ENCODE measurements around the gene DTNA.

The DTNA gene

GRCh38 chr18:34866310-34866709 is 156.2 kb downstream of the DTNA start:
- Histone ChIP-seq H3K9me3 (ENCODE audit: severe bottlenecking) (no peaks in the 10 kb centered on the region), H3K27ac (no peak overlapping the region), H3K27me3 (ENCODE audit: insufficient read depth, low read depth, severe bottlenecking) (no peaks in the 10 kb centered on the region), H3K36me3 (no peaks in the 10 kb centered on the region), H3K4me3 (ENCODE audit: low read depth, low read length) (no peak overlapping the region)
- TF ChIP-seq CTCF (IDR thresholded peaks at IDR 0.05; ENCODE audit: low read depth, low read length), result no peak
- DNase-seq, result no peak

GRCh38 chr18:34866739-34867138 is 156.6 kb downstream of the DTNA start:
- Histone ChIP-seq H3K36me3 (no peaks in the 10 kb centered on the region), H3K27me3 (ENCODE audit: insufficient read depth, low read depth, severe bottlenecking) (no peaks in the 10 kb centered on the region), H3K27ac (no peak overlapping the region), H3K9me3 (ENCODE audit: severe bottlenecking) (no peaks in the 10 kb centered on the region), H3K4me3 (ENCODE audit: low read depth, low read length) (no peak overlapping the region)
- TF ChIP-seq CTCF (IDR thresholded peaks at IDR 0.05; ENCODE audit: low read depth, low read length), result peak; percentile 23; the same call in 1 of the 2 replicates
- DNase-seq, result no peak

DNA sequence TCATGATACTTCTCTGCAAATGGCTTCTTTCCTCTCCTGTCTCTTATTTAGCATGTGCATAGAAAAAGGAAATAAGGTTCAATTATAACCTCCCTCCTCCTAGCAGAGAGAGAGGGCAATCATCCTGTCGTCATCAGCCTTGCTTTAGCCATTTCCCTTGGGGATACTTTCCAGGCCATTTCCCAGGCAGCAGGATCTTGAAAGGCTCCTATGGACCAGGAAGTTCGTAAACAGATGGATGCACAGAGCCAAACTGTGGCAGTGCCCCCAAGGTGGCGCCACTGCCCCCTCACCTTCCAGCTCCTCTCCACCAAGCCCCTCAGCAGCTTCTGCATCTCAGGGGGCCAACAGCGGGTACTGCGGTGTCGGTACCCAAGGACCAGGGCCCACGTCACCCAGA is 157.4 kb downstream of the DTNA start:
- DNase-seq, result peak; percentile 30
- Histone ChIP-seq H3K4me3 (ENCODE audit: low read depth, low read length) (no peak overlapping the region), H3K27ac (no peak overlapping the region), H3K9me3 (ENCODE audit: severe bottlenecking) (no peaks in the 10 kb centered on the region), H3K27me3 (ENCODE audit: insufficient read depth, low read depth, severe bottlenecking) (no peaks in the 10 kb centered on the region), H3K36me3 (no peaks in the 10 kb centered on the region)
- peak; percentile 69 for TF ChIP-seq CTCF (IDR thresholded peaks at IDR 0.05; ENCODE audit: low read depth, low read length)

DNA sequence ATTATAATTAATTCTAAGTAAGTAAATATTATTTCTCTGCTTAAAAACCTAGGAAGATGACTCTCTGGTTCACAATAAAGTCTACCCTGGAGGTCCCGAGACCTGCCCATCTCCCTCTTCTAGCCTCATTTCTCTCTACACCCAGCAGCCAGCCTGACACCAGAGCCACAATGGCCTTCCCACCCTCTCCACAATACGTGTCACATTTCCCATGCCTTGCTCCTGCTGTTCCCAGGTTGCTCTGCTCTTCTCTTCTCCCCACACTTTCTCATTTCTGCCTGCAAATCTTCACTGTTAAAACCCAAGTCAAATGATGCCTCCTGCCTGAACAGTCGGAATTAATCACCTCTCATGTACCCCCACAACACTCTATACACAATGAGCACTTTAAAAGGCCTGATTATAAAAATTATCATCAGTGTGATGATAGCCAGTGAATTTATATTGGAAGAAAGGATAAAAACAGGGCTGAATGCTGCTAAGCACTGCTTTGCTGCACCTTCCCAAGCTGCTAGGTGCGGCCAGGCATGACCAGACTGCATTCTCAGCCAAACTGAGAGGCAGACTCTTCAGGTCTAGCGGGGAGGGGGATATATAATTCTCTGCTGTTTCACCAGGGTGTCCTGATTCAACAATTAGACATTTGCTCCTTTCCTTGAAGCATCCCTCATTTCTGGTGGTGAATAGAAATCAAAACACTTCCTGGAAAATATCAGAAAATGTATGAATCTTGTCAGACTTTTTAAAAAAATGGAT is 160.6 kb downstream of the DTNA start:
- no peak overlapping the region for H3K4me3 ChIP-seq (ENCODE audit: low read depth, low read length)
- no peak overlapping the region for H3K27ac ChIP-seq
- H3K27me3 ChIP-seq (ENCODE audit: insufficient read depth, low read depth, severe bottlenecking), result no peaks in the 10 kb centered on the region
- DNase-seq, result peak; percentile 16
- H3K36me3 ChIP-seq, result no peaks in the 10 kb centered on the region
- no peak for TF ChIP-seq CTCF (IDR thresholded peaks at IDR 0.05; ENCODE audit: low read depth, low read length)
- no peaks in the 10 kb centered on the region for H3K9me3 ChIP-seq (ENCODE audit: severe bottlenecking)

- Histone ChIP-seq H3K27me3 (ENCODE audit: insufficient read depth, low read depth, severe bottlenecking) (no peaks in the 10 kb centered on the region), H3K4me3 (ENCODE audit: low read depth, low read length) (no peak overlapping the region)
- no peak for DNase-seq
Observed at GRCh38 chr18:34871435-34871834, 161.3 kb downstream of the DTNA start.

More at GRCh38 chr18:34871435-34871834, 161.3 kb downstream of the DTNA start:
- Histone ChIP-seq H3K9me3 (ENCODE audit: severe bottlenecking) (no peaks in the 10 kb centered on the region), H3K27ac (no peak overlapping the region), H3K36me3 (no peaks in the 10 kb centered on the region)
- TF ChIP-seq CTCF (IDR thresholded peaks at IDR 0.05; ENCODE audit: low read depth, low read length), result no peak
